Thyroid gland (tissue), 4 donors: ENCODE data around the gene PUSL1.

ENCODE experiments used
- POLR2A ChIP-seq, 2 donors: fragments of 450-650 bp; IDR thresholded peaks; one replicate each; pipeline ENCODE4 v1.6.1; 2017; ENCODE audit warnings: antibody characterized with exemption in 2 of 2, mild to moderate bottlenecking in 2 of 2, moderate library complexity in 1 of 2
- TF ChIP-seq, protein P1 (sequence below), 6 experiments: fragments of 200-600 bp in 3 of 6; fragments of 450-650 bp in 3 of 6; sonication (generic) in 3 of 6; IDR thresholded peaks; one replicate each; pipeline ENCODE4 v1.5.1; 2016 to 2019; ENCODE audit warnings: antibody characterized with exemption in 6 of 6, mild to moderate bottlenecking in 2 of 6, inconsistent platforms in 1 of 6, moderate library complexity in 1 of 6

DNA sequence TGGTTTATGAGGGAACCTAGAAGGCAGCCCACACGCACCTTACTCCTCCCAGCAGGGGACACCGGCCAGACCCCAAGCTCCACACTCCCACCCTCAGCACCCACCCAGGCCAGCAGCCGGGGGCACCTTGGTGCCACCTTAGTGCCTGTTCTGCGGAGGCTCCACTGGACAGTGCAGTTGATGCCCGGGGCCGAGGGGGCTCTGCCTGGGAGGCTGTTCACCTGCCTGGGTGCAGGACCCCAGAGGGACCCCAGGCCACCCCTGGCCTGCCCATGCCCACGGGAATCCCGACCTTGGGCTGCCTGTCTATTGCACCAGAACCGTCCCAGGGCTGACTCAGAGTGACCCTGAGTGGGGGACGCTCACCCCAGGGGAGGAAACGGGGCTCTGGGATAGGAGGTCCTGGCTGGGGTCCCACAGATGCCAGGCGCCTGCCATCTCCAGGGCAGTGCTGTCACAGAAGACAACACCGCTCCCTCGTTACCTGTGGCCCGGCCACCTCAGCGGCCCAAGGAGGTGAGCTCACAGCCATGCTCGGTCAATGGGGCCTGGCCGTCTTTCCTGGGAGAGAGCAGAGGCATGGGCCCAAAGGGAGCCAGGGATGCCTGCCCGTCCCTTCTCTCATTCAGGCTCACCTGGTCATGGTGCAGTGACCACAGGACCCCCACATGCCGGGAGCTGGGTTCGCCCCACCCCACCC, 27.5 kb upstream of the PUSL1 start:
- TF ChIP-seq, protein P1, sequence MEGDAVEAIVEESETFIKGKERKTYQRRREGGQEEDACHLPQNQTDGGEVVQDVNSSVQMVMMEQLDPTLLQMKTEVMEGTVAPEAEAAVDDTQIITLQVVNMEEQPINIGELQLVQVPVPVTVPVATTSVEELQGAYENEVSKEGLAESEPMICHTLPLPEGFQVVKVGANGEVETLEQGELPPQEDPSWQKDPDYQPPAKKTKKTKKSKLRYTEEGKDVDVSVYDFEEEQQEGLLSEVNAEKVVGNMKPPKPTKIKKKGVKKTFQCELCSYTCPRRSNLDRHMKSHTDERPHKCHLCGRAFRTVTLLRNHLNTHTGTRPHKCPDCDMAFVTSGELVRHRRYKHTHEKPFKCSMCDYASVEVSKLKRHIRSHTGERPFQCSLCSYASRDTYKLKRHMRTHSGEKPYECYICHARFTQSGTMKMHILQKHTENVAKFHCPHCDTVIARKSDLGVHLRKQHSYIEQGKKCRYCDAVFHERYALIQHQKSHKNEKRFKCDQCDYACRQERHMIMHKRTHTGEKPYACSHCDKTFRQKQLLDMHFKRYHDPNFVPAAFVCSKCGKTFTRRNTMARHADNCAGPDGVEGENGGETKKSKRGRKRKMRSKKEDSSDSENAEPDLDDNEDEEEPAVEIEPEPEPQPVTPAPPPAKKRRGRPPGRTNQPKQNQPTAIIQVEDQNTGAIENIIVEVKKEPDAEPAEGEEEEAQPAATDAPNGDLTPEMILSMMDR (IDR thresholded peaks at IDR 0.05), result no peak
- TF ChIP-seq POLR2A (IDR thresholded peaks at IDR 0.05), result no peak
